Omental fat pad (tissue), 4 donors: ENCODE data around the gene RHOV. TPM values are rescaled to one million over a fixed set of nuclear protein-coding genes. Genes with fewer than 3 reads are reported as not detected.

ENCODE experiments used
- ATAC-seq: fragments of 150-250 bp; one replicate; pipeline ENCODE4 v1.9.1; 2016; ENCODE audit warnings: mild to moderate bottlenecking, moderate library complexity; ENCODE audit not compliant: low FRiP score
- DNase-seq: peaks from one replicate; pipeline ENCODE4 v3.0.0-alpha.2; 2019; ENCODE audit warnings: low spot score
- CTCF ChIP-seq, 3 donors: fragments of 450-650 bp; IDR thresholded peaks; one replicate each; pipeline ENCODE4 v1.5.1; 2016 to 2017; ENCODE audit warnings: antibody characterized with exemption in 3 of 3, mild to moderate bottlenecking in 3 of 3, moderate library complexity in 2 of 3
- total RNA-seq, 4 donors: library from RNA; depleted of rRNA; stranded (reverse); fragments of >200 nt; gene quantifications; one replicate each; pipeline ENCODE4 v1.1.0, GENCODE V29; 2016

The RHOV gene
- total RNA-seq, 4 donors from 2014 or later, result not detected

DNA sequence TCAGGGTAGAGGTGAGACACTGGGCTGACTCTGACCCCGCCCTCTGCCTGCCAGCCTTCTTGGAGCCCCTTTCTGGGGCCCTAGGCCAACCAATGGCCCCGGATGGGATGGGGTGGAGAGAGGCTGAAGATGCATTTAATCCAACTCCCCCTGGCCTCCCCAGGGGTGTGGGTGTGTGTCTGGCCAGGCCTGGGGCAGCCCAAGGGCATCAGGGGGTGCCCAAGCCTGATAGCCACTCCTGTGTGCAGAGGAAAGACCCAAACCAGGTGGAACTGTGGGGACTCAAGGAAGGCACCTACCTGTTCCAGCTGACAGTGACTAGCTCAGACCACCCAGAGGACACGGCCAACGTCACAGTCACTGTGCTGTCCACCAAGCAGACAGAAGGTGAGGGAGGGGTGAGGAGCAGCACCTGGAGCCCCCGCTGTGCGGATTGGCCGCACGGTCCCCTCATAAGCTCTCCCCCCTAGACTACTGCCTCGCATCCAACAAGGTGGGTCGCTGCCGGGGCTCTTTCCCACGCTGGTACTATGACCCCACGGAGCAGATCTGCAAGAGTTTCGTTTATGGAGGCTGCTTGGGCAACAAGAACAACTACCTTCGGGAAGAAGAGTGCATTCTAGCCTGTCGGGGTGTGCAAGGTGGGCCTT lies 20.7 kb downstream of the RHOV start:
- ATAC-seq, result no peak

DNA sequence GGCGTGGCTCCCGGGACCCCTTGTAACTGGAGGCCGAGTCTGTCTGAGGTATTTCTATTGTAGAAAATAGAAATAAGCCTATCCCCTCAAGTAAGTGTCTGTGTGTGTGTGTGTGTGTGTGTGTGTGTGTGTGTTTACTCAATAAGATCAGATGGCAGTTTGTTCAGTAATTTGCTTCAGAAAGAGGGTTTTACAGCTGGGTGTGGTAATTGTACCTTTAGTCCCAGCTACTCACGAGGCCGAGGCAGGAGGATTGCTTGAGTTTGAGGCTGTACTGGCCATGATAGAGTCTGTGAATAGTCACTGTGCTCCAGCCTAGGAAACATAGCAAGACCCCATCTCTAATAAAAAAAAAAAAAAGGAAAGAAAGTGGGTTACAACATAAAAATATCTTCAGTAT lies 21.5 kb downstream of the RHOV start:
- no peak for TF ChIP-seq CTCF (IDR thresholded peaks at IDR 0.05)
- DNase-seq, result no peak
- no peak for ATAC-seq

More for the DNA sequence above, 20.7 kb downstream of the RHOV start:
- DNase-seq, result no peak
- TF ChIP-seq CTCF (IDR thresholded peaks at IDR 0.05), result no peak

GRCh38 chr15:40850576-40851112 lies 23.4 kb downstream of the RHOV start:
- no peak for DNase-seq
- ATAC-seq, result no peak
- TF ChIP-seq CTCF (IDR thresholded peaks at IDR 0.05), result no peak

- no peak for ATAC-seq
- TF ChIP-seq CTCF (IDR thresholded peaks at IDR 0.05), result no peak
- DNase-seq, result no peak
Measured at GRCh38 chr15:40847223-40847961, 26.6 kb downstream of the RHOV start.

DNA sequence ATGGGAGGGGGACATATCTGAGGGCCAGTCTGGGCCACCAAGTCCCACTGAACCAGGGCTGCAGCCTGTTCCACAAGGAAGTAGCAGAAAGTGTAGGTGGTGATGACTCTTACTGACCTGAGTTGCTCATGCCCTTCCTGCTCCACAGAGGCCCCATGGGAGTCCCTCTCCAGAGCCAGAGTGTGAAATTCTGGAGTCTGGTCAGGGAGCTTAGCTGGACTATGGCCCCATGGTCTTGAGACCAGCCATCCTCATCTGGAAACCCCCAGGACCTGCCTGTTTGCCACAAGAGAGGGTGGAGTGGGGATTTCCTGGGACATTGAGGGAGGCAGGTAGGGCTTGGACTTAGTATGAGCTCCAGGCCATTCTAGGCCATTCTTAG lies 27.2 kb downstream of the RHOV start:
- ATAC-seq, result no peak
- no peak for DNase-seq
- TF ChIP-seq CTCF (IDR thresholded peaks at IDR 0.05), result no peak

DNA sequence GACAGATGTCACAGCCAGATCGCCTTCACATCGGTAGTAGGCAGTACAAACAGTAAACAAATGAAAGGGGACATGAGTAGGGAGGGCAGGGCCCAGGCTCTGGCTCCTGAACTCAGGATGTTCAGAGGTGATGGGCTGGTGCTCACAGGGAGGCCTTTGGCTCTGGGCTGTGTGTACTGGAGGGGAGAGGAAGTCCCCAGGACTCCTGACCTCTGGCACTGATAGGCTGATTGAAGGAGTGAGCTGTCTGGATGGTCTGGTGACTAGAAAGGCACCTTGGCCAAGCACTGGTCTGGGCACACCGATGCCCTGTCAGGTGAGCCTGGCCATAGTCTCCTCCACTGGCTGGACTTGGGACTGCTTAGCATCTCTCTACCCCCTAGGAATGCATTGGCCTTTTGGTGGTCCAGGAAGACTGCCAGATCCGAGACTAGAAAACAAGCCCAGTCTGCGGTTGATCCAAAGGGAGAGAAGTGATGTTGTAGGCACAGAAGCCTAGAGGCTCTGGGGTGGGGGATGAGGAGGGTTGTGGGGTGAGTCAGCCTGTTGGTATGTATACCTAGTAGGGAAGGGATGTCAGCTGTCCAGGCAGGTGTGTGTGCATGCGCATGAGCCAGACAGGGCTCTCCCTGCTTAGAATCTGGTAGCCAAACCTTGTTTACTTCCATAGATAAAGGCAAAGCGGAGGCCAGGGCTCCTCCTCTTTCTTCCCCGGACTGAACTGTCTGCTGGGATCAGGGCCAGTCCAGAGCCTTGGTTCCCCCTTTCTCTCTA lies 28.3 kb downstream of the RHOV start:
- TF ChIP-seq CTCF (IDR thresholded peaks at IDR 0.05), result no peak
- no peak for ATAC-seq
- no peak for DNase-seq
